ENCODE results near the gene VAT1L.

GRCh38 chr16:77991701-77992100 lies 203.3 kb downstream of the VAT1L start:
- TF ChIP-seq CTCF (IDR thresholded peaks at IDR 0.05) (no peak), POLR2A (IDR thresholded peaks at IDR 0.05) (no peak)

Data from testis (tissue), 2 donors.